Measurements from ENCODE around the gene STAB2.

DNA sequence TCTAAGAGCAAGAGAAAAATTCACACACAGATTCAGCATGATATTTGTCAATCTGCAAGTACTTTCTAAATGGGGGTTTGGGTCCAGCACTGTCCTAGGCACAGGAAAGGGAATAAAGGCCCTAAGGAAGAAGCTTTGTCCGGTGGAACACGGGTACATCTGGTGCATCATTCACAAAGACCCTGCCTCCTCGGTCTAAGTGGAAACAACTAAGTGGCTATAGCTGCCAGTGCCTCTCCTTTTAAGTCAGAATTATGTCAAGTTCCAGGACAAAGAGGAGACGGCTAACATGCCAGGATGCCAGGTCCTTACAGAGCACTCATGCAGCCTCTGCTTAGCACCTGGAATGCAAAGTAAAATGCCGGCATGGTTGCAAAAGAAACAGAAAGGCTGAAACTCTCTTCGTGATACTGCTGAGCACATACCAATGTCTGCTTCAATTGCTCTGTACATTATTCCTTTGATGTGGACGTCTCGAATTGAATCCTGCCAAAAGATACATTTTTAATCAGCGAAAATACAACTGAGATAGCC lies 206.5 kb downstream of the STAB2 start:
- TF ChIP-seq, protein P1, sequence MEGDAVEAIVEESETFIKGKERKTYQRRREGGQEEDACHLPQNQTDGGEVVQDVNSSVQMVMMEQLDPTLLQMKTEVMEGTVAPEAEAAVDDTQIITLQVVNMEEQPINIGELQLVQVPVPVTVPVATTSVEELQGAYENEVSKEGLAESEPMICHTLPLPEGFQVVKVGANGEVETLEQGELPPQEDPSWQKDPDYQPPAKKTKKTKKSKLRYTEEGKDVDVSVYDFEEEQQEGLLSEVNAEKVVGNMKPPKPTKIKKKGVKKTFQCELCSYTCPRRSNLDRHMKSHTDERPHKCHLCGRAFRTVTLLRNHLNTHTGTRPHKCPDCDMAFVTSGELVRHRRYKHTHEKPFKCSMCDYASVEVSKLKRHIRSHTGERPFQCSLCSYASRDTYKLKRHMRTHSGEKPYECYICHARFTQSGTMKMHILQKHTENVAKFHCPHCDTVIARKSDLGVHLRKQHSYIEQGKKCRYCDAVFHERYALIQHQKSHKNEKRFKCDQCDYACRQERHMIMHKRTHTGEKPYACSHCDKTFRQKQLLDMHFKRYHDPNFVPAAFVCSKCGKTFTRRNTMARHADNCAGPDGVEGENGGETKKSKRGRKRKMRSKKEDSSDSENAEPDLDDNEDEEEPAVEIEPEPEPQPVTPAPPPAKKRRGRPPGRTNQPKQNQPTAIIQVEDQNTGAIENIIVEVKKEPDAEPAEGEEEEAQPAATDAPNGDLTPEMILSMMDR (IDR thresholded peaks at IDR 0.05; ENCODE audit: poor library complexity, severe bottlenecking) = no peak
- TF ChIP-seq EZH2 (IDR thresholded peaks at IDR 0.05; ENCODE audit: borderline replicate concordance, insufficient read depth, low read length, poor library complexity, severe bottlenecking) (no peak), RAD21 (conservative IDR thresholded peaks at IDR 0.05) (no peak), TAF1 (IDR thresholded peaks at IDR 0.05; ENCODE audit: low read depth) (no peak), POLR2AphosphoS5 (IDR thresholded peaks at IDR 0.05) (no peak)
- TF ChIP-seq, protein P2, sequence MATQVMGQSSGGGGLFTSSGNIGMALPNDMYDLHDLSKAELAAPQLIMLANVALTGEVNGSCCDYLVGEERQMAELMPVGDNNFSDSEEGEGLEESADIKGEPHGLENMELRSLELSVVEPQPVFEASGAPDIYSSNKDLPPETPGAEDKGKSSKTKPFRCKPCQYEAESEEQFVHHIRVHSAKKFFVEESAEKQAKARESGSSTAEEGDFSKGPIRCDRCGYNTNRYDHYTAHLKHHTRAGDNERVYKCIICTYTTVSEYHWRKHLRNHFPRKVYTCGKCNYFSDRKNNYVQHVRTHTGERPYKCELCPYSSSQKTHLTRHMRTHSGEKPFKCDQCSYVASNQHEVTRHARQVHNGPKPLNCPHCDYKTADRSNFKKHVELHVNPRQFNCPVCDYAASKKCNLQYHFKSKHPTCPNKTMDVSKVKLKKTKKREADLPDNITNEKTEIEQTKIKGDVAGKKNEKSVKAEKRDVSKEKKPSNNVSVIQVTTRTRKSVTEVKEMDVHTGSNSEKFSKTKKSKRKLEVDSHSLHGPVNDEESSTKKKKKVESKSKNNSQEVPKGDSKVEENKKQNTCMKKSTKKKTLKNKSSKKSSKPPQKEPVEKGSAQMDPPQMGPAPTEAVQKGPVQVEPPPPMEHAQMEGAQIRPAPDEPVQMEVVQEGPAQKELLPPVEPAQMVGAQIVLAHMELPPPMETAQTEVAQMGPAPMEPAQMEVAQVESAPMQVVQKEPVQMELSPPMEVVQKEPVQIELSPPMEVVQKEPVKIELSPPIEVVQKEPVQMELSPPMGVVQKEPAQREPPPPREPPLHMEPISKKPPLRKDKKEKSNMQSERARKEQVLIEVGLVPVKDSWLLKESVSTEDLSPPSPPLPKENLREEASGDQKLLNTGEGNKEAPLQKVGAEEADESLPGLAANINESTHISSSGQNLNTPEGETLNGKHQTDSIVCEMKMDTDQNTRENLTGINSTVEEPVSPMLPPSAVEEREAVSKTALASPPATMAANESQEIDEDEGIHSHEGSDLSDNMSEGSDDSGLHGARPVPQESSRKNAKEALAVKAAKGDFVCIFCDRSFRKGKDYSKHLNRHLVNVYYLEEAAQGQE (IDR thresholded peaks at IDR 0.05; ENCODE audit: borderline replicate concordance) = no peak

Data from neural cell (in vitro differentiated cells).